Kidney (tissue), 14 donors: ENCODE results near the gene ADRB2. TPM values are rescaled to one million over a fixed set of nuclear protein-coding genes. Genes with fewer than 3 reads are reported as not detected.

Experiments
- DNase-seq, 5 donors: peaks; one replicate each; pipeline ENCODE4 v3.0.0-alpha.2; 2013 to 2020
- FAIRE-seq: peaks from 2 replicates; lab custom pipeline; 2012; peaks lifted over from hg19 to GRCh38; lab: Jason Lieb, UNC
- H3K27ac ChIP-seq, 2 donors: one replicate each; pipeline ENCODE4 v1.7.0; 2013; ENCODE audit warnings: low read depth in 2 of 2, low read length in 2 of 2, inconsistent platforms in 1 of 2
- H3K27me3 ChIP-seq: one replicate; pipeline ENCODE4 v1.7.1; 2013; ENCODE audit warnings: low read length, inconsistent platforms; ENCODE audit not compliant: control insufficient read depth, insufficient read depth
- H3K36me3 ChIP-seq, 3 donors: one replicate each; pipeline versions ENCODE4 v1.7.0 to v1.7.1; 2013; ENCODE audit warnings: low read length in 3 of 3, control low read depth in 1 of 3, inconsistent platforms in 1 of 3; ENCODE audit not compliant: insufficient read depth in 3 of 3, control insufficient read depth in 2 of 3
- H3K4me1 ChIP-seq, 3 donors: one replicate each; pipeline versions ENCODE4 v1.7.0 to v1.7.1; 2013; ENCODE audit warnings: low read length in 3 of 3, inconsistent platforms in 1 of 3, low read depth in 1 of 3; ENCODE audit not compliant: control insufficient read depth in 2 of 3, insufficient read depth in 2 of 3
- H3K4me3 ChIP-seq, 3 donors: one replicate each; pipeline versions ENCODE4 v1.7.0 to v1.8.1; 2013; ENCODE audit warnings: low read length in 3 of 3, control low read depth in 1 of 3, inconsistent platforms in 1 of 3
- H3K9ac ChIP-seq, 3 donors: one replicate each; pipeline versions ENCODE4 v1.7.0 to v1.7.1; 2013; ENCODE audit warnings: low read length in 3 of 3, control low read depth in 1 of 3, inconsistent platforms in 1 of 3
- H3K9me3 ChIP-seq, 3 donors: one replicate each; pipeline versions ENCODE4 v1.7.0 to v1.7.1; 2013; ENCODE audit warnings: low read length in 3 of 3, control low read depth in 1 of 3, inconsistent platforms in 1 of 3; ENCODE audit not compliant: control insufficient read depth in 2 of 3, insufficient read depth in 1 of 3
- intact Hi-C: fragments of 100-400 bp; cut with DNase I; formaldehyde crosslinking; loops from one replicate; pipeline ENCODE4 v1.11.1; 2022
- polyA plus RNA-seq: library from polyadenylated mRNA; stranded (reverse); fragments of 350-450 nt; fragmentation: Illumina TruSeq; extraction: RNeasy Lipid Tissue Mini Kit (QIAGEN cat#74804); gene quantifications from one replicate; pipeline ENCODE4 v1.2.3, GENCODE V29; 2014; ENCODE audit warnings: low read depth, low replicate concordance; ENCODE audit not compliant: insufficient read depth
- total RNA-seq: library from RNA; stranded (reverse); fragmentation: NEBNext Ultra II Directional; extraction: Animal tissue kit (Norgen Biotek cat#: 25700); gene quantifications from one replicate; pipeline ENCODE4 v1.2.1, GENCODE V29; 2021
- TF ChIP-seq, protein P1 (sequence below): IDR thresholded peaks from 3 replicates; pipeline ENCODE4 v1.5.1; 2012; ENCODE audit warnings: mild to moderate bottlenecking, moderate library complexity, borderline replicate concordance; ENCODE audit not compliant: insufficient read depth; ENCODE audit errors: extremely low read depth
- donor health status: control.
- donor health status: control.
- donor health status: control.
- donor health status: control.
- donor health status: control.
- donor health status: DM: yes; HTN: yes; CAD: no.
- donor health status: Normal renal cell carcinoma (clear cell type).

ADRB2 gene
- total and polyA plus RNA-seq, 2 donors from 2014 or later: 0.92 to 5.0 TPM

DNA sequence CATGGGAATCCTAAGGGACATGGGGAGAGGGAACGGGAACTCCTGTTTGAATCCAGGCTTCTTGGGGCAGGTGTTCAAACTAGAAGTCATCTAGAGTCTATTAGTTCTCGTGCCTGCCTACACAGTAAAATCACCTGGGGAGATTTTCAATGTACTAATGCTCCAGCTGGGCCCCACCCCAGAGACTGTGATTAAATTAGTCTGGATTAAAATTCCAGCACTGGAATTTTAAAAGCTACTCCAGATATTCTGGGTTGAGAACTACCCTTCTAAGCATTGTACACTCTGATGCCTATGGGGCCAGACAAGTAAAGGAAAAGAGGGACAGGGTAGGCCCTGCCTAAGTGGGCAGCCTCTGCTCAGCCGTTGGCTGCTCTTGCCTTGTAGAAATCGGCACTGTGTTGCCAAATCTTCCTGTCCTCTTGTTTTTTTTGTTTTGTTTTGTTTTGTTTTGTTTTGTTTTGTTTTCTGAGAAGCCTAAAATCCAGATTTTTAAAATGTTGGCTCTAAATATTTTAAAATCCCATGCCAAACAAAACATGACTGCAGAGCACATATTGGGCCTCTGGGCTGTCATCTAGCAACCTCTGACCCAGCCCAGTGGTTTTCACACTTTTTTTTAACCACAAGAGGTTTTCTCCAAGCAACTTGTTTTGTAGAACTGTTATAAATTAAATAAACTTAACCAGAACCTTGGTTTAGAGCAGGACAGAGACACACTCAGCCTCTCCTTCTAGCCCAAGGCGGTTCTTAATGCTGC lies 29.0 kb downstream of the ADRB2 start:
- no peaks in the 10 kb centered on the region for H3K4me1 ChIP-seq
- TF ChIP-seq, protein P1, sequence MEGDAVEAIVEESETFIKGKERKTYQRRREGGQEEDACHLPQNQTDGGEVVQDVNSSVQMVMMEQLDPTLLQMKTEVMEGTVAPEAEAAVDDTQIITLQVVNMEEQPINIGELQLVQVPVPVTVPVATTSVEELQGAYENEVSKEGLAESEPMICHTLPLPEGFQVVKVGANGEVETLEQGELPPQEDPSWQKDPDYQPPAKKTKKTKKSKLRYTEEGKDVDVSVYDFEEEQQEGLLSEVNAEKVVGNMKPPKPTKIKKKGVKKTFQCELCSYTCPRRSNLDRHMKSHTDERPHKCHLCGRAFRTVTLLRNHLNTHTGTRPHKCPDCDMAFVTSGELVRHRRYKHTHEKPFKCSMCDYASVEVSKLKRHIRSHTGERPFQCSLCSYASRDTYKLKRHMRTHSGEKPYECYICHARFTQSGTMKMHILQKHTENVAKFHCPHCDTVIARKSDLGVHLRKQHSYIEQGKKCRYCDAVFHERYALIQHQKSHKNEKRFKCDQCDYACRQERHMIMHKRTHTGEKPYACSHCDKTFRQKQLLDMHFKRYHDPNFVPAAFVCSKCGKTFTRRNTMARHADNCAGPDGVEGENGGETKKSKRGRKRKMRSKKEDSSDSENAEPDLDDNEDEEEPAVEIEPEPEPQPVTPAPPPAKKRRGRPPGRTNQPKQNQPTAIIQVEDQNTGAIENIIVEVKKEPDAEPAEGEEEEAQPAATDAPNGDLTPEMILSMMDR: no peak
- no peak overlapping the region for H3K27ac ChIP-seq
- no peaks in the 10 kb centered on the region for H3K9me3 ChIP-seq
- no peaks in the 10 kb centered on the region for H3K27me3 ChIP-seq
- no peaks in the 10 kb centered on the region for H3K36me3 ChIP-seq
- no peak overlapping the region for H3K4me3 ChIP-seq
- DNase-seq: no peak
- FAIRE-seq: no peak
- no peak overlapping the region for H3K9ac ChIP-seq
- intact Hi-C loops: no loop called here

DNA sequence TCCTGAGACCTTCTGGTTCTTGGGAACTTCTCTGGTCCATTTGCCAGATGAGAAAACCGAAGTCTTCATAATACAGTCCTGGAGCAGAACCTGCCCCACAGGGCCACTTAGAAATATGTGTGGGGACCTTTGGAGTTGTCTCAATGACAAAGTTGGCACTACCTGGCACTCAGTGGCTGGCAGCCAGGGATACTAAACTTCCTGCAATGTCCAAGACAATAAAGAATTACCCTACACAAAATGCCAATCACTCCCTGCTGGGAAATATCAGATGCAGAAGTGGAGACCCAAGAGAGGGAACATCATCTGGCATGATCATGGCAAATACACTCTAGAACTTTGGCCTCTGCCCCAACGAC lies 29.6 kb downstream of the ADRB2 start:
- H3K4me1 ChIP-seq: no peaks in the 10 kb centered on the region
- intact Hi-C loops: no loop called here

DNA sequence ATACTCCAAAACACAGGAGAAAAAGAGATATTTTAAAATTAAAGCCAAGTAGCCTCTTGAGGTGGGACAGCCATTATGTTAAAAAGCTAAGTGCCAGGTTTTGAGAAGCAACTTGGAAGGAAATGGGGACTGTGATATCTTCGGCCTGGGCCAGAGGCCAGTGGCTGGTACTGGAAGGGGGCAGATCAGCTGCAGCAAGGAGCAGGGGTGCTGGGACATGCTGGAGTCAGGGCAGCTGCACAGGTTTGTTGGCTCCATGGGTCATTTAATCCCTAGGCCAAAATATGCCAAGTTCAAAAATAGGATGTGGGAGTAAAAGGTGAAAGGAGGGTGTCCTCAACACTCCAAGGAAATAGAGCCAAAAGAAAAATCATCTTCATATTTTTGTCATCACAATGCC lies 30.0 kb downstream of the ADRB2 start:
- Histone ChIP-seq H3K27ac (no peak overlapping the region), H3K4me1 (no peaks in the 10 kb centered on the region), H3K9ac (no peak overlapping the region), H3K4me3 (no peak overlapping the region), H3K27me3 (no peaks in the 10 kb centered on the region), H3K36me3 (no peaks in the 10 kb centered on the region), H3K9me3 (no peaks in the 10 kb centered on the region)
- TF ChIP-seq, protein P1: no peak
- no peak for DNase-seq
- no peak for FAIRE-seq
- intact Hi-C loops: no loop called here

More for the DNA sequence above, 29.6 kb downstream of the ADRB2 start:
- no peaks in the 10 kb centered on the region for H3K27me3 ChIP-seq
- DNase-seq: no peak
- no peaks in the 10 kb centered on the region for H3K36me3 ChIP-seq
- H3K27ac ChIP-seq: no peak overlapping the region
- no peak overlapping the region for H3K4me3 ChIP-seq
- H3K9ac ChIP-seq: no peak overlapping the region
- TF ChIP-seq, protein P1: no peak
- H3K9me3 ChIP-seq: no peaks in the 10 kb centered on the region
- no peak for FAIRE-seq
